HG02943 (cell line): ENCODE results near the gene TBC1D22B.
"Not testable (repeated sequence)": the region's sequence is repeated elsewhere in the genome, so short reads cannot be mapped to it uniquely, and the experiment has no call there.

Source experiments
- ATAC-seq: cut with Tn5 transposase; IDR thresholded peaks from one replicate; pipeline ENCODE4 v1.9.1; 2021; ENCODE audit warnings: mild to moderate bottlenecking, low read depth, moderate library complexity; ENCODE audit not compliant: unreplicated experiment

The TBC1D22B gene

GRCh38 chr6:37298958-37299357 lies 41.4 kb downstream of the TBC1D22B start:
- no peak for ATAC-seq

DNA sequence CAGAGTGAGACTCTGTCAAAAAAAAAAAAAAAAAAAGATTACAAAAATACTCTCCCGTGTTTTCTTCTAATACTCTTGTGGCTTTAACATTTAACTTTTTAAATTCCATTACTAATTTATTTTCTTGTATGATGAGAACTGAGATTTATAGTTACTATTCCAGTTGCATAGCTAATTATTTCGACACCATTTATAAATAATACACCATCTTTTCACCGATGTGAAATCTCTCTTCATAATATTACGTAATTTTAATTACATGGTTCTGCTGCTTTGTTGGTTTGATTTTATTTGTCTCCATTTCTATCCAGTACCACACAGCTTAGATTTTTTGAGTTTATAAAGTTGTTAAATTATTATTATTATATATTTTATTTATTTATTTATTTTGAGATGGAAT lies 42.4 kb downstream of the TBC1D22B start:
- ATAC-seq = no peak

- ATAC-seq = no peak
These were observed 44.6 kb downstream of the TBC1D22B start for GRCh38 chr6:37302086-37302686.

GRCh38 chr6:37303091-37303660 lies 45.6 kb downstream of the TBC1D22B start:
- ATAC-seq = no peak

- ATAC-seq = no peak
These were observed 46.4 kb downstream of the TBC1D22B start for GRCh38 chr6:37303891-37304503.

- ATAC-seq = no peak
These were observed 47.2 kb downstream of the TBC1D22B start for GRCh38 chr6:37304766-37305165.

- ATAC-seq = no peak
These were observed 48.4 kb downstream of the TBC1D22B start for GRCh38 chr6:37305841-37306425.

- ATAC-seq = no peak
These were observed 49.2 kb downstream of the TBC1D22B start for GRCh38 chr6:37306624-37307222.

DNA sequence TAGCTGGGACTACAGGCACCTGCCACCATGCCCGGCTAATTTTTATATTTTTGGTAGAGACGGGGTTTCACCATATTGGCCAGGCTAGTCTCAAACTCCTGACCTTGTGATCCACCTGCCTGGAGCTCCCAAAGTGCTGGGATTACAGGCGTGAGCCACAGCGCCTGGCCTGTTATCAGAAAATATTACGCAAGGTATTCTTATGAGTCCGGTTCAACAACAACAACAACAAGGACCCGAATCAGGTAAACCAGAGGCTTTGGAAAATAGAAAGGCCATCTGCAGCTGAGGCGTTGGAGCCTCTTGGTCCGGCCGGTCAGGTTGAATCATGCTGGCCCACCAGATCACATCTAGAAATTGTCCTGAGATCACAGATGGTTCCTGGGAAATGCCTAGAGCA lies 49.9 kb downstream of the TBC1D22B start:
- not testable (repeated sequence) for ATAC-seq

DNA sequence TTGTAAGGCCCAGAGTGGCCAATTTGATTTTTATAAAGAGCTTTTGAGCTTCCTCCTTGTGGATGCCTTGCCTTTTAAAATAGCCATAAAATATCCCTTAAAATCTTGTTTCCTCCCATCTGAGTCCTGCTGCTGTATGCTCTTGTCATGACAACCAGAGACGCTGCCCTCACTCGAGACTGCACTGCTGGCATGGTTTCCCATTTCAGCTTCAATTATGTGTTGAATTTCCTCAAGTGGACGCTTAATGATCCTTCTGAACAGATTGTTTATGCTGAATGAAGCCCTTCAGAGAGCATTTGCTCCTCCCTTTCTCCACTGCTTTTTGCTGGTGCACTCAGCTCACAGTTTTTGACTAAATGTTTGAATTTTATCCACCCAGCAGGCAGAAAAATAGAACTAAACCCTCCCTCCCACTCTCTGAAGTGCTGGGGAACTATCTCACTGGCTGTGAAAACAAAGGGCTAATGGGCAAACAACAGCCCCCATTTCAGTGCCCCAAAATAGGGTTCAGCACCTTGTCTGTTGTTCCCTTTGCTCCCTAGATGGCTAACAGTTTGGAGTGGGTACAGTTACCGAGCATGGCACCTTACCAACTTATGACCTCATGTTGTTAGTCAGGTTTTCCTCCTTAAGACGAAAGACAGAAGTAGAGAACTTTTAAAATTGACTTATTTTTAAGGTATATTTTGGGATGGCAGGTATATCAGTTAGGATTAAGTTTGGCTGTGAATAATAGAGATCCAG lies 50.7 kb downstream of the TBC1D22B start:
- ATAC-seq = no peak

DNA sequence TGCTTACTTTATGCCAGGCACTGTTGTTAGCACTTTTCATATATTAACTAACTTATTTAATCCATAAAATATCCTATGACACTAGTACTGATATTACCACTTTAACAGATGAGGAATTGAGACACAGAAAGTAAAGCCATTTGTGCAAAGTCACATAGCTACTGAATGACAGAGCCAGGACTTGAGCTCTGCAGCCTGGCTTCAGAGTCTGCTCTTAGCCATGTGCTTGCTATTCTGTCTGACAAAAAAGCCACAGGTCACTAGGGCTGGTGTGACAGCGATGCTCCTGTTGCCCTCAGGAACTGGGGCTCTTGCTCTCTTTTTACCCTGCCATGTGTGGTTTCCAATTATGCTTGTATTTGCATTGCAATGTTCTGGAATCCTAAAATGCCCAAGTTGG lies 51.5 kb downstream of the TBC1D22B start:
- no peak for ATAC-seq

- no peak for ATAC-seq
These were observed 52.1 kb downstream of the TBC1D22B start for GRCh38 chr6:37309692-37310091.

DNA sequence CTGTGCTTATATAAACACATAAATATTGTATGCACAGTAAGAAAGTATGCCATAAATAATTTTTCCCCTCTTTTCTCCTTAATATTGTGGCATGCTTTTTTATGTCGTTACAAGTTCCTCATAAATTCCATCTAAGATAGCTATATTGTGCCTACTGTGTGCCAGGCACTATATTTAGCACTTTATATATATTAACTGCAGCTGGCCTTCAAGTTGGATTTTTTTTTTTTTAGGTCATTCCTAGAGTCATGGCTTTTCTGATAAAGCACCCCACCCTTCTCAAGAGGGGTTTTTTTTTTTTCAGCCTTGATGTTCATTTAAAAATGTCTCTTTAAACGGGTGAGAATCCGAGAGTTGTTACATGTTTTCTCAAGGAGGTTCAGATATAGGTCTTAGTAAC lies 53.4 kb downstream of the TBC1D22B start:
- no peak for ATAC-seq

GRCh38 chr6:37311741-37312473 lies 54.3 kb downstream of the TBC1D22B start:
- ATAC-seq = no peak

GRCh38 chr6:37313723-37314486 lies 56.3 kb downstream of the TBC1D22B start:
- no peak for ATAC-seq

DNA sequence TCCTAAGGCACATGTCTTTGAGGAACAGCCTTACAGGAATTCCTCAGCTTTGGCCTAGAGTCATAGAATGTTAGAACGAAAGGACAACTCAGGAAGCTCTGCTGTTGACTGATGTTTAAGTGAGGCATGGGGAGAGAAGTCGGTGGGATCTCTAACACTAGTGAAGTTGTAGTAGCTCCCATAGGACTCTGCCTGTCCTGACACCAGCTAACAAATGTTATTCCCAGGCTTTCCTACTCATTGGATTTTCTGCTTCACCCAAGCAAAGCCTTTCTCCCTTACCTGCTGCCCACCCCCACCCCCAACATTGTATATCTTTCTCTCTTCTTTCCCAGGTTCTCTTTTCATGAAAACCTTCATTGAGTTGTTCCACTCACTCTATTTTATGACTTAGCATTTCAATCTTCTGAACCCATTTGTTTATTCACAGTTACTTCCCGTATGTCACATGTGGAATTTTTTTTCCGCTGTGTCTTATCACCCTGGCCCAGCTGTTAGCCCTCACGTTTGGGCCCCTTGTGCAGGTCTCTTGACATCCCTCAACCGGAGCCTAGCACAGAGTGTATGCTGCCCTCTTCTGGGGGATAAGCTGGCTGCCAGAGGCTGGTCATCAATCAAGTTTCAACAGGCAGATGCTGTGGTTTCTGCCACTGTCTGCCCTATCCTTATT lies 57.0 kb downstream of the TBC1D22B start:
- no peak for ATAC-seq

- ATAC-seq = no peak
These were observed 57.6 kb downstream of the TBC1D22B start for GRCh38 chr6:37315157-37315515.

DNA sequence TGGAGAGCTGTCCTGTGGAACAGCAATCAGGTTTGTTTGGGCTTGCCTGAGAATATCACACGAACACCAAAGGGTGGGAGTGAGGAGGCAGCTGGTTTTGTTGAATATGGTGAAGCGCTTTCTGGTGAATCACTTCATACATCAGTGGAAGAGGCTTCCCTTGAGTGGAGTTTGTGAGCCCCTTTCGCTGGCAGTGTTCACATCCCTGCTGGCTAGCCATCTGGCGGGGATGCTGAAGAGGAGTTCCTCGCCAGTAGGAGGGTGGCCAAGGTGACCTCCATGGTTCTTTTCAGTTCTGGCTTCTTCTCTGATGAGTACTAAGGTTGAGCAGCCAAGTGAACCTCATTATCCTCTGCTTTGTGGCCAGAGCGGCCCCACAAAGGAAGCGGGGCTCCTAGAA lies 58.5 kb downstream of the TBC1D22B start:
- no peak for ATAC-seq
